ENCODE measurements around the gene STRADA.
A peak's percentile ranks its signal among the peaks of the same experiment; 100 is the strongest.
"Not testable (repeated sequence)": the region's sequence is repeated elsewhere in the genome, so short reads cannot be mapped to it uniquely, and the experiment has no call there.

STRADA gene

DNA sequence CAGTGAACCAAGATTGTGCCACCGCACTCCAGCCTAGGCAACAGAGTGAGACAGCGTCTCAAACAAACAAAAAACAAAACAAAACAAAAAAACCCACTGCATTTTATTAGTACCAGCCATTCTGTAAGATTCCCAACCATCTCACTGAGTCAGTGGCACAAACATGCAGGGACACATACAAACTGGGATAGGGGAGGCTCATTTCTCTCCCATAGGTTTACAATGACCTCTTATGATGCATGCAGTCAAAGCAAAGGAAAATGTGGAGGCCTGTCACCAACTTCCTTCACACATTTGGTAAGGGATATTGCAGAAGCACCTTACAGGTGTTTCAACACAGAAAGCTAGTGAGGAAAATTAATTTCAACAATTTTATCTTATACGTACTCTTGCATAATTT, 12.4 kb upstream of the STRADA start:
- no peak for DNase-seq (ENCODE audit: low read depth in 4 of 4, low spot score in 1 of 4)

DNA sequence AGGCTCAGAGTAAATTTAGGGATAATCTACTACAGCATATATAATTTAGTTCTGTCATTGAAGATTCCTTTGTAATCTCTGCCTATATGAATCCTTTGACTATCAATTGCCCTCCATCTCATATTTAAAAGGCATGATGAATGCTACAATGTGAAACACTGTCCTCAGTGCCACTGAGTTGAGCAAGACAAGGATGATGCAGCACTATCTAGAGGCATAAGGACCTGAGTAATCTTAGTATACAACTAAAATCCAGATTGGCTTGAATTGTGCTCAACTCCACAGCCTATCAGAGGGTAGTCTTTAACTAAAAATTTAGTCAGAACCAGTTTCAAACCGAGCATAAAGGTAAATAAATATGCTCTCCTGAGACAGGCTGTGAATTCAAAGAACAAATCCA, 11.6 kb upstream of the STRADA start:
- DNase-seq (ENCODE audit: low read depth in 4 of 4, low spot score in 1 of 4) = no peak

DNA sequence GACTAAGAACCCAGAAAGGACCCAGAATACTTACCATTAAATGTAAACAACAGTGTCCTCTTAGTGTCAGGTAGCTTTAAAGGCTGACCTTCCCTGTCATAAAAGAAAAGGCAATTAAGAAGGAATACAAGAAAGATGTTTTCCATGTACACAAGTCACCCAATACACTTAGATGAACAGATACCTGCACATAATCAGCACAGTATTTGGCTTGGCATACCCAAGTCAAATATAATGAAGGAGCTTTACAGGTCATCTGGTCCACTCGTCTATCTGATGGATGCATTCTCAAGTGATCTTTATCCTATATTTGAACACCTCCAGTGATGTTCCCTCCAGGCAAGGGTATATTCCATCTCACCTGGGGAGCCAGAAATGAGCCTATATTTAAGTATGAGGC, 11.1 kb upstream of the STRADA start:
- no peak for DNase-seq (ENCODE audit: low read depth in 4 of 4, low spot score in 1 of 4)

DNA sequence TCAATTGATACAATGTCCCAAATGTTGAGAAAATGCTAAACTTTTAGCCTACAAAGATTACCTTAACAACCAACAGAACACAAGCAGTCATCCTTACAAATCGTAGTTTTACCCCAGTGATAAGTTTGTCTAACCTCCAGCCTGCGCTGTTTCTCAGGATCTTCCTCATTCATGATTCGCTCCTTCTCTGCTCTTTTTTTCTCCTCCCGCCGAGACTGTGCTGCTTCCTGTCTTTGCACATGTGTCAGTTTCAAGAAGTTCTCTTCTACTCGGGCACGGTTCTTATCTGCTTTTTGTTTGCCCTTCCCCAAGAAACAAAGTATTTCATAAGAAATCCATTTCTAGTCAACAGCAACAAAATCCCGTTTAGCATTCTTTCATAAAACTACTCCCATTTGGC, 10.2 kb upstream of the STRADA start:
- no peak for DNase-seq (ENCODE audit: low read depth in 4 of 4, low spot score in 1 of 4)

DNA sequence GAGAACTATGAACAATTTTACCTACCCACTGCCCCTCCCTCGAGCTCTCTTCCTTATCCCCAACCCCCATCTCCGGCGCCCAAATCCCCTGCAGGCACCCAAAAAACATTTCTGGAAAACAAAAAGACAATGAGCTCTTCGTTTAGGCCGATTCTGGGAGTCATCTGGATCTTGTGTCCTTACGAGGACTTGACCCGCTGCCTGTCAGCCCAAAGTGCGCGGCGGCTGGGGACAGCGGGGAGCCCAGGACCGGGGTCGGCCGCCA, 524 bp downstream of the STRADA start:
- DNase-seq (ENCODE audit: low read depth in 4 of 4, low spot score in 1 of 4) = peak in 1 of 4 experiments; percentile 33

DNA sequence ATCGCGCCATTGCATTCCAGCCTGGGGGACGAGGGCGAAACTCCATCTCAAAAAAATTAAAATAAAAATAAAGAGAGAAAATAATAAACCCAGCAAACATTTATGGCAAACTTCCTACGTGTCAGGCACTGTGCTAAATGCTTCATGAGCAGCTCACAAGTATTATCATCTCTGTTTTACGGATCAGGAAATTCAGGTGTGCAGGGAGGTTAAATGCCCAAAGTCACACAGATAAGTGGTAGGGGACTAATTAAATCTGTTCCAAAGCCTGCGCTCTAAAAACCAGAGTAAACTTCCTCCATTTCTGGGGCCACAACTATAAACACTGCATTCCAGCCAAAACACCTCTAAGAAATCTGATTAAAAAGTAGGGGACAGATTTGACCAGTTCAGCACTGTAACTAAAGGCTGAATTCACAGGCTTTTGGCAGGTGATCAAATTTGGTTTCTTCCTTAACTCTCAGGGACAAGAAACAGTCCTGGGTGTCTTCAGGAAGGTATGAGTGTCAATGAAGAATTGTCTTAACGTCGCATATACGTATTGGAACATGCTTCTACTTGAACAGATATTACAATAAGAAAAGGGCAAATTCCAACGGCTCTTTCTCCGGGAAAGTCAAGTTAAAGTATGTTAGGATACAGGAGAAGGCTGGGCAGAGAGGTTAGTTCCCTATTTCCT, 996 bp downstream of the STRADA start:
- DNase-seq (ENCODE audit: low read depth in 4 of 4, low spot score in 1 of 4) = no peak

DNA sequence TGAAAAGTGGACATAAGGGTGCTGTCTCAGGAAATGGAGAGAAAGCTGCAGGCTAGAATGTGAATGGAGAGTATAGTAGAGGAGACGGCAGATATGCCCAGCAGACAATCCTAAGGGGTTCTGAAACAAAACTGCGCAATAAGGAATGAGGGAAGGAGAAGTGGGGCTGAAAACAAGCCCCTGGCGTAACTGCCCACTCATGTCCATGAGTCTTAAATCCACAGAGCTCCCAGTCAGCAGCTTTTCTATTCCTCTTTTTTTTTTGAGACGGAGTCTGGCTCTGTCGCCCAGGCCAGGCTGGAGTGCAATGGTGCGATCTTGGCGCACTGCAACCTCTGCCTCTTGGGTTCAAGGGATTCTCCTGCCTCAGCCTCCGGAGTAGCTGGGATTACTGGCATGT, 5.9 kb downstream of the STRADA start:
- no peak for DNase-seq (ENCODE audit: low read depth in 4 of 4, low spot score in 1 of 4)

DNA sequence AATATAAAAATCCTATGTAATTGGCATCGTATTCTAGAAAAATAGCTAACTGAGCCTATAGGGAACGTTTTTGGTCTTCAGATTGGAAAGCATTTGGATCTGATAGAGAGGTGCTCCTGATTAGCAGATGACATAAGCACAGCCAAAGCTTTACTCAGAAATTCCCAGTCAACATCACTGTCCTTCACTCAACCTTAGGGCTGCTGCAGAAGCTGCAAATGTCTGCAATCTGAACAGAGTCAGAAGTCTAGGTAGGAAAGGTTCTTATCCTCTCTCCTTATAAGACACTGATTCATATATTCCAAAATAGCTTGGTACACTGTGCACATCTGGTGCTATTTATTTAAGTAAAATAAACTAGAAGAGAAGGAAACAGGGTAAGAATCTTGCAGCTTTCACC, 19.2 kb downstream of the STRADA start:
- no peak for DNase-seq (ENCODE audit: low read depth in 4 of 4, low spot score in 1 of 4)

DNA sequence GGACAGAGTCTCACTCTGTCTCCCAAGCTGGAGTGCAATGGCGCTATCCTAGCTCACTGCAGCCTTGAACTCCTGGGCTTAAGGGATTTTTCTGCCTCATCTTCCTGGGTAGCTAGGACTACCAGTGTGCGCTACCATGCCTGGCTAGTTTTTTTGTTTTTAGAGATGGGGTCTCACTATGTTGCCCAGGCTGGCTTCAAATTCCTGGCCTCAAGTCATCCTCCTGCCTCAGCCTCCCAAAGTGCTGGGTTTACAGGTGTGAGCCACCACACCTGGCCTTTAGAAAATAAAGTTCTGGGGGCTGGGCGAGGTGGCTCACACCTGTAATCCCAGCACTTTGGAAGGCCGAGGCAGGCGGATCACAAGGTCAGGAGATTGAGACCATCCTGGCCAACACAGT, 21.4 kb downstream of the STRADA start:
- not testable (repeated sequence) for DNase-seq (ENCODE audit: low read depth in 4 of 4, low spot score in 1 of 4)

DNA sequence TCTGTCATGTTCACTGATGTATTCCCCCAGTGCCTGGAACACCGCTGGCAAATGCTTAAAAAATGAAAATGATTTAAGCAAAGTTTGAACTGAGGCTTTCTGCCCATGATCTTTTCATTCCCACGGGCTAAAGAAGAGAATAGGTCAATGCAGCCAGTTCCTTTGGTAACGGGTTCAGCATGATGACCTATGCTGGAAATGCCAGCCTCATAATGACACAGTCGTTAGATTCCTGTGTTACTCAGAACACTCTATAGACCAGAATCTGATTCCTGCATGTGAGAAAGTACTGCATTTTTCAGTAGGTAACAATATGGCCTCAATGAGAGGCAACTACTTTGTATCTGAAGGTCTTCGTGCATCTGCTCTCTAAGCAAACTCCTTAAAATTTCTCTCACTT, 22.6 kb downstream of the STRADA start:
- no peak for DNase-seq (ENCODE audit: low read depth in 4 of 4, low spot score in 1 of 4)

DNA sequence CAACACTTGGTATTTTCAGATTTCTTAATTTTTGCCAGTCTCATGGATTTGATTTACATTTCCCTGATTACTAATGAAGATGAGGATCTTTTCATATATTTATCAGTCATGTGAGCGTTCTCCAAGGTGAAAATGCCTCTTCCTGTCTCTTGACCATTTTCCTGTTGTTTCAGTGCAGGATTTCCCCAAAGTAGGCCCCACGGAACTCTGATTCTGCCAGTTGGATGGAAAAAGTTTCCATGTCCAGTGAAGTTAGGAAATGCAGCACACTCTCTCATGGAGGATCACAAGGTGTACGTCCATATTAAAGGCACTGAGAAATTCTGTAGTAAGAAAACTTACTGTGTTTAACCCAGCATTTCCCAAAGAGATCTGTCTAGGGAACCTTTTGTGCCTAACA, 25.2 kb downstream of the STRADA start:
- DNase-seq (ENCODE audit: low read depth in 4 of 4, low spot score in 1 of 4) = no peak

DNA sequence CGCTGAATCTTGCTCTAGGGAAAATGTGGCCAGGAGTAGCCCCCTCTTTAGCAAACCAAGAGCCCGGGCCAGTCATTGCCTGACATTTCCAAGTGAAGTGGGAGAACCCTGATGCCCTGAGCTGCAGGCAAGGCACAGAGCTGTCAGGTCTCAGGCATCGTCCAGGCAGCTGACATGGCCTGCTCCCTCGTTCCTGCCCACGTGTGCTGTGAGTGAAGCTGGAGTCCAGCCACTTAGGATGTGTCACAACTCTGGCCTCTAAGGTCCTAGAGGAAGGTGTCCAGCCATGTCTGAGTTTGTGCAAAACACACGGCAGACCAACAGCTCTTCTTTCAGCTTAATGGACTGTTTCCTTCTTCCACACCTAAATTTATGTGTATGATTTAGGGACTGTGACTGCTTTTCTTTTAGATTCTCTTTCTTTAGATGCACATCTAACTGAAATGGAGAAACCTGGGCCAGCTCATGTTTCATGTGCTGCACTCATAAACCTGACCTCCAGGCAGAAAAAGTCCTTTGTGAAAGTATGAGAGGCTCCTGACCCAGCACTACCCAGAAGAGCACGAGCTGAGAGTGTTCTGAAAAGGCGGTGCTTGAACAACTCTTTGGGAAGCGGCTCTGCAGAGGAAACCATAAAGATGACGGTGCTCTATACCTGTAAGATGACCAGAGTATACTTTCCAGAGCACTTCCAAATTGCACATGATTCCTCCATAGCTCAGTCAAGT, 26.9 kb downstream of the STRADA start:
- no peak for DNase-seq (ENCODE audit: low read depth in 4 of 4, low spot score in 1 of 4)

DNA sequence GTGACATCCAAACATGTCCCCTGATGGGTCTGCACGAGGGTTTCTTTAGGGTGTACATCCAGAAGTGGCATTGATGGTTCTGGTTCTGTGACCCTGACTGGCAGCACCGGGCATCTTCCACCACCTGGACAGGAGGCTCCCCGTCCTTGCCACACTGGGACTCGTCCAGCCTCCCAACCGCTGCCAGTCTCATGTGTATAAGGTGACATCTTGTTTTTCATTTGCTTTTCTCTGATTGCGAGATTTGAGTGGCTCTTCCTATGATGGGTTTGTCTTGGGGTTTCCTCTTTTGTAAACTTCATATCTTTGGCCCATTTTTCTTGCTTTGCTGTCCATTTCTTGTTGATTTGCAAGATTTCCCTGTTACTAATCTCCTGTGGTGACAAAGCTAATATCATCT, 32.5 kb downstream of the STRADA start:
- no peak for DNase-seq (ENCODE audit: low read depth in 4 of 4, low spot score in 1 of 4)

DNA sequence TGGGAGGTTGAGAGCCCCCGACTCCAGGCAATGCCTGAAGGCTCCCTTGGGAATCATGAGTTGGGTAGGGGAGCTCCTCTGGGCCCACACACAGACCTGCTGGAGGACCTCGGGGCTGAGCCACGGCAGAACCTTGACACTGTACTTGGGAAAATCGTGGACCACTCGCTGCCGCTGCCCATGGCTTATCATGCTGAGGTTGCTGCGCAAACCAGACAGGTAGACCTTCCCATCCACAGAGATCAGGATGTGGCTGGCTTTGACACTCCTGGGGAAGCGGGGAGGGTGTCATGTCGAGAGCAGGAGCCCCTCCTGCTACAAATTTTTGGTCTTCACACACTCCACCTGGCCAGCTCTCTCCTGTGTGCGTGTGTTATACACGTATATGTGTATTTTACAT, 34.4 kb downstream of the STRADA start:
- DNase-seq (ENCODE audit: low read depth in 4 of 4, low spot score in 1 of 4) = no peak

DNA sequence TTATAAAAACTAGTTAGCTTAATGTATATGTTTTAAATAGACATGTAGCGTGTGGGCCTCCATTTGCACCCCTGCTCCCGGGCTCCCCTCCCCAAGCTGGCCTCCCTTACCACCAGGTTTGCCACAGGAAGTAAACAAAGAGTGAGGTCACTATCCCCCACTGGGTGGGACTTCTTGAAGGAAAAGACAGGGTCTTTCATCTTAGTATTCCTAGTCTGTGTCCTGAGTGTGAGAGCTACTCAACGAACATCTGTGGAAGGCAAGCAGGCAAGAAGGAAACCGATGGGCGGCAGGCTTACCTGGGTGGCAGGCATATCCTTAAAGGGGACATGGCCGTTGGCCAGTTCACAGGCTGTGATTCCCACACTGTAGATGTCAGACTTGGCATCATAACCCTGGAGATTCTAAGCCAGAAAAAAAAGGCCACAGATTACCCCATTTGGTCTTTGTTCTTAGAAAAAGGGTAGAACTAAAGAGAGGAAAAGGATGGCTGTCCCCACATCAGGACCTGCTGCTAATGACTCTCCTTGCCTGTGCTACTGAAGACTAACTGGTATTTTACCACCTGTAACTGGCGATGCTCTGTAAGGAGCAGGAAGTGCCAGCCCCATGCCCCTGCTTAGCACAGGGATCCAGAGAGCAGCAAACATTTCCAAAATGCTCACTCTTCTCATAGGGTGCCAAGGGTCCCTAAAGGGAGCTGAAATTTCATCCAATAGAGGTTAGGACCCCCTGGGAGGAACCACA, 35.1 kb downstream of the STRADA start:
- no peak for DNase-seq (ENCODE audit: low read depth in 4 of 4, low spot score in 1 of 4)

DNA sequence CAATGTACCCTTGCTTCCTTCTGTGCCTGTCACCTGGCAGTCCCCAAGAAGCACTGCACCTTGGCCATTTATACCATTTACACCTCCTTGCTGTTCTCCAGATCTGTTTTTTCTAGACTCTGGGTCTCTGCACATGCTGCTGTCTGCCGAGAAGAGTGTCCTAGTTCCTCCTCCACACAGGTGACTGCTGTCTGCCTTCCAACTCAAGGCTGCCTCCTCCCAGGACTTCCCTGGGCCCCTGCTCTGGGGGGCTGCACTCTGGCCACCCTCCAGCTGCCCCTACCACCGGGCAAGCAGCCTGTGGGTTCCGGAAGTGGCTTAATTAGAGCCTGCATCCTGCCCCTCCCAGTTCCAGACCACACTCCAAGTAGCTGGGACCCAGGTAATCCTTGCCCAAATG, 35.9 kb downstream of the STRADA start:
- DNase-seq (ENCODE audit: low read depth in 4 of 4, low spot score in 1 of 4) = no peak

DNA sequence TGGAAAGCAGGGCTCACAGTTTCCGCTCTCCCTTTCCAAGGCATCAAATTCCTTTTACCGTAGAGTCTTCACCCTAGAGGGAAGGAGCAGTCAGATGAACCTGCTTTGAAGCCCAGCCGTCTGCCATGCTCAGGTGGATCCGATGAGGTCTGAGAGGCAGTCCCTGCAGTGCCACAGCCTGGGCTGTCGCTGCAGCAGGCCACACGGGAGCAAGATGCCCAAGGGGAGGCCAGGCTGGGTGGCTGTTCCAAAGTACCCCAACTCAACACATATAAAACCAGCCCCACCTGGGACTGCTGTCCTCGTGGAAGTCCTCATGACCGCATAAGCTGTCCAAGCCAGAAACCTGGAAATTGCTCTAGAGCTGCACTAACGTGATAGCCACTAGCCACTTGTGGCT, 36.8 kb downstream of the STRADA start:
- DNase-seq (ENCODE audit: low read depth in 4 of 4, low spot score in 1 of 4) = no peak

DNA sequence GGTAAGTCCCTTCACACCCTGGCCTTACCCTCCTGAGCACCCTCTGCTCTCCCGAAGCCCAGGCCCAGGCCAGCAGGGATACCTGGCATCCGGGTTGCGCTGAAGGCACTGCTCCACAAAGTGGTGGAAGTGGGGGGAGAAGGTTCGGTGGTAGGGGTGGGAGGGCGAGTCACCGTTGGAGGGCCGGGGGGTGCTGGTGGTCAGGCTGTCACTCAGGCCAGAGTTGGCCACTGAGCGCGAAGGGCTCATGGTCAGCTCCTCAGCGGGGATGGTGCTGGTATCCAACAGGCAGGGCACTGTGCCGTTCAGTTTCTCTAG, 37.4 kb downstream of the STRADA start:
- no peak for DNase-seq (ENCODE audit: low read depth in 4 of 4, low spot score in 1 of 4)

DNA sequence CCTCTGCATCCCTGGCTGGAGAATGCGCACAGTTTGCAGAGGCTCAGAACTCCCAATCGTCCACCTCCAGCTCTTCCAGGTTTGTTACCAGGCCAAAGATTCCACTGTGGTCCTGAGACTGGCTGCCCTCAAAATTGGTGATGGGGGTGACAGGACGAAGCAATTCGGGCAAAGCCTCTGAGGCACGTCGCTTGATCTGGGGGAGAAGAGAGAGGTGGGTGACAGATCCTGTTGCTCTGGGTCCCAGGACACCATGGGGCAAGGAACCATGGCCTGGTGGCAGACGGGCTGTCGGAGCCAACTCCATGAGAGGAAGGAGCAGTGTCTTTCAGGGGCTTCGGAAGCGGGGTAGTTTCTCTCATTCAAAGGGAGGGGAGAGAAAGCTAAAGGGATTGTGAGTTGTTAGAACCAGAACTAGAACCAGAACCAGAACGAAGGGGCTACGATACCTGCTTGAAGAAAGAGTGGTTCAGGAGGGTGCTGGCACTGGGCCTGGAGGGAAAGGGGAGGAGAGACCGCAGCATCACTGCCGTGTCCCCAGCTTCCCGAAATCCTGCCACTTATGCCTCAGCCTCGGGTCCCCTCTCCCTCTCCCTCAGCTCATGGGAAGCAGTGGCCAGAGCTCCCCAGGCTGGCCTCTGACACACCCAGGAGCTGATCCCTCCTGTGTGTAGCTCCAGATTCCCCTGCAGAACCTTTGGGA, 37.9 kb downstream of the STRADA start:
- no peak for DNase-seq (ENCODE audit: low read depth in 4 of 4, low spot score in 1 of 4)

DNA sequence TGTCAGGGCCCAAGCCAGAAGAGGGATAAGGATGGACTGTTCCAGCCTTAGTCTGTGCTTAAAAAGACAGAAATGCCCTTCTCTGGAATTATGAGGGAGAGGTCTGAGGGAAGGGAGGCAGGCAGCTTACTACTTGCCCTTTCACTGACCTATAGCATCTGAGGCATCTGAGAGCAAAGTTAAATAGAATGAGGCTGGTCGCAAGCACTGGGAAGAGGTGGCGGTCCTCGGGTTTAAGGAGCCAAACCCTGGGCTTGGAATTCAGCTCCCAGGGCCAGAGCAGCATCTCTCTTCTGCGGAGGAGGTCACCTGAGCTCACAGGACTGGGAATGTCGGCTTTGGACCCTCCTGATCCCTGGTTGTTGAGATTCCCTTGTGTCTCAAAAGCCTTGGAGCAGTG, 38.6 kb downstream of the STRADA start:
- no peak for DNase-seq (ENCODE audit: low read depth in 4 of 4, low spot score in 1 of 4)

DNA sequence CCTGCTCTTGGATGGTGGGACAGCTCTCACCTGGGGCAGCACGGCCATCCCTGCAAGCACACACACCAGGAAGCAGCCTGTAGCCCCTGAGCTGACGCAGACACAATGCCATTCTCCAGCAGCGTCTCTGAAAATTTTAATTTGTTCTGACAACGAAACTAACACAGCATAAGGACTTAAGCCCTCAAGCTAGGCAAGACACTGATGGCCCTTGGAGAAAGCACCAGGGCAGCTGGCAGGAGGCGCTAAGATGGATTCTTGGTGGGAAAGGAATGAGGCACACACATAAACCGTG, 38.9 kb downstream of the STRADA start:
- no peak for DNase-seq (ENCODE audit: low read depth in 4 of 4, low spot score in 1 of 4)
